GM13976 (cell line): ENCODE measurements around the gene HDAC7.

Source experiments
- DNase-seq: peaks from one replicate; pipeline ENCODE4 v3.0.0; 2012; ENCODE audit warnings: low spot score
- in situ Hi-C: fragments of 300-500 bp; cut with MboI; formaldehyde crosslinking; loops from one replicate; pipeline ENCODE4 v1.12.0; 2022; ENCODE audit warnings: low sequenced_read_pairs, mixed read lengths, inconsistent platforms; ENCODE audit not compliant: unreplicated experiment
- TF ChIP-seq, protein P1 (sequence below): IDR thresholded peaks from 2 replicates; pipeline ENCODE4 v1.5.1; 2012; ENCODE audit warnings: borderline replicate concordance, mild to moderate bottlenecking; ENCODE audit not compliant: insufficient read depth; ENCODE audit errors: extremely low read depth, missing control alignments, control extremely low read depth

Gene HDAC7

DNA sequence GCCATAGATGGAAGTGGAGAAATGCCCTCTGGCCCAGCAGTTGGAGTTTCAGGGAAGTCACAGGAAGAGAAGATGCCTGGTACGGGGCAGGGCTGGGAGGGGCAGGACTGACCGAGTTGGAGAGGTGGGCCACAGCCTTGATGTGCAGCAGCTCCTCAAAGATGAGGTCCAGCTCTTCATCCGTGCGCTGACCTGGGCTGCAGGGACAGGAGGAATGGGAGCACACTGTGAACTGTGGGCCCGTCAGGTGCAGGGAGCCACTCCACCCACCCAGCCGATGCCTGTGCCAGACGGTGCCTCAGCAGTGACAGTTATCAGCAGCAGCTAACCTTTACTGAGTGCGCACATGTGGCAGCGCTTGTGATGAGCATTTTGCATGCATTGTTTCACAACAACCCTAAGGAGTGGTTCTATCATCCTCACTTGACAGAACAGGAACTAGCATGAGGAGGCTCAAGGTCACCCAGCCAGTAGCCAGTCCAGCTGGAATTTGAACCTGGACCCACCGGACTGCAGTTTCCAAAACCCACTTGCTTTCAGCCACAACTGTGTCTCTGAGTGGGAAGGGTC lies 69.4 kb downstream of the HDAC7 start:
- in situ Hi-C loops = no loop called here
- no peak for DNase-seq
- TF ChIP-seq, protein P1, sequence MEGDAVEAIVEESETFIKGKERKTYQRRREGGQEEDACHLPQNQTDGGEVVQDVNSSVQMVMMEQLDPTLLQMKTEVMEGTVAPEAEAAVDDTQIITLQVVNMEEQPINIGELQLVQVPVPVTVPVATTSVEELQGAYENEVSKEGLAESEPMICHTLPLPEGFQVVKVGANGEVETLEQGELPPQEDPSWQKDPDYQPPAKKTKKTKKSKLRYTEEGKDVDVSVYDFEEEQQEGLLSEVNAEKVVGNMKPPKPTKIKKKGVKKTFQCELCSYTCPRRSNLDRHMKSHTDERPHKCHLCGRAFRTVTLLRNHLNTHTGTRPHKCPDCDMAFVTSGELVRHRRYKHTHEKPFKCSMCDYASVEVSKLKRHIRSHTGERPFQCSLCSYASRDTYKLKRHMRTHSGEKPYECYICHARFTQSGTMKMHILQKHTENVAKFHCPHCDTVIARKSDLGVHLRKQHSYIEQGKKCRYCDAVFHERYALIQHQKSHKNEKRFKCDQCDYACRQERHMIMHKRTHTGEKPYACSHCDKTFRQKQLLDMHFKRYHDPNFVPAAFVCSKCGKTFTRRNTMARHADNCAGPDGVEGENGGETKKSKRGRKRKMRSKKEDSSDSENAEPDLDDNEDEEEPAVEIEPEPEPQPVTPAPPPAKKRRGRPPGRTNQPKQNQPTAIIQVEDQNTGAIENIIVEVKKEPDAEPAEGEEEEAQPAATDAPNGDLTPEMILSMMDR = no peak

DNA sequence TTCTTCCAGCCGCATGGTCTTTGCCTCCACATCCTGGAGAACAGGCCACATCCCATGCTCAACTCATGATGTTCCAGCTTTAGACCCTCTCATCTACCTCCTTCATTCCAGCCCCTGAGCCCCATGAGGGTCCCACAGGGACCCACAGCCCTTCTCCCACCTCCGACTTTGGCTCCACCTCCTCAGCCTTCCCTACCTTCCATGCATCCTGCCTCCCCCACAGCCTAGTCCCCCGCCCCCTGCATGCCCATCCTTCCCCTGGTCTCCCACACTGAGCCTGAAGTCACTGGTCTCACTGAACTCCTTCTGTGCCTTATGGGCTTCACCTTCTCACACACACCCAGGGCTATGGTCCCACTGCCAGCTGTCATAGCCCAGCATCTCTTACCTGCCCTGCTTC lies 70.8 kb downstream of the HDAC7 start:
- TF ChIP-seq, protein P1 = no peak
- in situ Hi-C loops = no loop called here
- peak; percentile 27 for DNase-seq

DNA sequence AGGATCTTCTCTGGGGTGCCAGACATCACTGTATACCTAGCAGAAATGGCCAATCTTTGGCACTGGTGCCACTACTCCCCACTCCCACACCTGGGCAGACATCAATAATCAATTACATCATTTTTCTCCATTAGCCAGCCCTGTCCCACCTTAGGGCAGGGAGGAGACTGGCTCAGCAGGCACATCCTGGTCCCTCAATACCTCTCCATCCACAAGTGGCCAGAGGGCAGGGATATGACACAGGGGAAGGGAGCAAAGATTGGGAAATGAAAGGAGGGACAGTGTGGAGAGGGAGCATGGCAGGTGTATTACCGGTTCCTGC lies 71.2 kb downstream of the HDAC7 start:
- in situ Hi-C loops = no loop called here
- TF ChIP-seq, protein P1 = no peak
- no peak for DNase-seq

DNA sequence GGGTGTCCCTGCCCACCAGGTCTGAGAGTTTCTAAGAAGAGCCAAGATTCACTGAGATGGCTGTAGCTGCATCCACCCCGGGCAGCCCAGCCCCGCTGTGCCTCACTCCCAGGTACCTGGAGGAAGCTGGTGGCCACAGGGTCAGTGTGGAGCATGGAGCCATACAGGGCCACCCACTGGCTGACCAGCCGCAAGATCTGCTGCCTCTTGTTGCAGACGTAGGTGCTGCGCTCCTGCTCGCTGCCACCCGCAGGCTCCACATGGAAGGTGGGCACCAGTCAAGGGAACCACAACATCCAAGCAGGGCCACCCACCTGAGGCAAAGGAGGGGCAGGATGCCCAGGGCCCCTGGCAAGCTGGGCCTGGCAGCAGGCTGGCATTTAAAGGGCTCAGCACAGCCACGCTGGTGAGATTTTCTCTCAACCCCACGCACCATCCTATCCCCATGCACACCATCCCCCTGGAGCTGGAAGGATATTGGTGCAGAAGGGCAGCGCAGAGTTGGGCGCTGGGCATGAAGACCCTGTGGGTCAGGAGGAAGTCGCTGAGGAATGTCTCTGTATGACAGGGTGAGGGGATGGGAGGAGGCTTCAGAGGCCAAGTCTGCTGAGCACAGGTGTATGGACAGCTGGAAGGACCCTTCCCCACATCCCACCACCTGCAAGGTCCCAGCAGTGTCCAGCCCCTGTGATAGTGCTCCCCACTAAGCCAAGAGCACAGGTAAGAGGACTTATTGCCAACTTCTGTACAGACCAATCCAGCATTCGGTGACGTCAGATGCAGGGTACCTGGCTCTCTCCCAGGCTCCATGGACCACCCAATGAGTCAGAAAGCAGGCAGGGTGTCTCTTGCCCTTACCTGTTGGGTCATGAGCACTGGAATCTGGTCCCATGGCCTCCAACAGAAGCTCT lies 71.9 kb downstream of the HDAC7 start:
- TF ChIP-seq, protein P1 = no peak
- DNase-seq = peak; percentile 25
- in situ Hi-C loops = no loop called here

DNA sequence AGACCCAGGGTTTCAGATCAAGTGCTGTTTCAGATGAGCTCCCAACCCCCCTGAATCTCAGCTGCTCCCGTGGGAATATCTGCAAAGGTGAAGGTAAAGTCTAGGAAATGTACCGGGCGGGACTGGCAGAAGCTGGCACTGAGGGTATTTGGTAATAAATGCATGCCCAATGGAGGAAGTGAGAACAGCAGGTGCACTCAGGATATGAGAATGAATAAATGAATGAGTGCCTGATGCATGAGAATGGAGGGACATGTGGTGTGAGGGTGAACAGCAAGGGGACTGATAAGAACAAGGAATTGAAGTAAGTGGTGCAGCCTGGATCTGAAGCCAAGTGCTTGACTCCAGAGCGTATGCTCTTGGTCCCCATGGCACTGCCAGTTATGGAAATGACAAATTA lies 72.6 kb downstream of the HDAC7 start:
- in situ Hi-C loops = no loop called here

DNA sequence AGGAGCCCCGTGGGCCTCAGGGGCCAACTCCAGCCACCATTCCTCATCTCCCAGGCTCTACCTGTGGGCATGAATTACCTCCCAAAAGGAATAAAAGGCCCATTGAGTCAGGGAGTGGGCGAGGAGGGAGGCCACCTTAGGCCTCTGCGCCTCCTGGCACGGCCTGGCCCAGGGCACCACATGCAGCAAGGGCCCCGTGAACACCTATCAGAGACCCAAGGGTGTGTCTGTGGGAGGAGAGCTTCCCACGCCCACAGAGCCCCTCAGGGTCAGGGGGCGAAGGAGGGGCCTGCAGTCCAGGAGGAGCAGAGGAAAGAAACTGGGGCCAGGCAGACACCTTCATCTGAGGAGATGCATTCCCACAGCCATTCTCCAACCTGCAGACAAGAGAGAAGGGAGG lies 73.2 kb downstream of the HDAC7 start:
- peak; percentile 22 for DNase-seq
- in situ Hi-C loops = no loop called here

More for the DNA sequence above, 72.6 kb downstream of the HDAC7 start:
- TF ChIP-seq, protein P1 = no peak
- peak; percentile 28 for DNase-seq

More for the DNA sequence above, 73.2 kb downstream of the HDAC7 start:
- TF ChIP-seq, protein P1 = no peak
